NCI-H1048 (cell line): ENCODE results near the gene HDAC2.

Source experiments
- DNase-seq: peaks from one replicate; lab custom pipeline; 2025; lab: John Stamatoyannopoulos, UW

HDAC2 gene

DNA sequence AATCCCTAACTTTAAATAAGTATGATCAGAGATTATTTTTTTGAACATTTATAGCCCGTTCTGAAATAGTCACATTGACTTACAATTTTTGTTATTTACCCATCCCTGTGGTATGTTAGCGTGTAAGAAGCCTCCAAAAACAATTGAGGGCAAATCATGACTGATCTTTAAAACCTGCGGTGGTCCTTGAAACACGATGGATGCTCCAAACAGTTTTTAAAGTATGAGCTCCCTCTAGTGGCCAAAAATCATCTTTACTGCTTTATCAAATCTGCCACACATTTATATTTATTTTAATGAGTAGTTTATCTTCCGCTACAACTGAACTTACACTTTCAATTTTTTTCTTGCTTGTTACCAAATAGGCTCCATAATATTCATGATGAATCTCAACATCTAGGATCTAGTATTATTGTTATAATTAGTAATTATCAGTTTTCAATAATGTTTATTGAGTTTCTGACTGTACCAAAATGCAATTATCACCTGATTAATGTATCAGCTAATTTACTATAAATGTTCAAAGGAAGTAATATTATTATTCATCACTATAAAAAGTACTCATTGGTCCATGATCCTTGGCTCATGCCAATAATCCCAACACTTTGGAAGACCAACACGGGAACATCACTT, 61.6 kb downstream of the HDAC2 start:
- DNase-seq: peak; percentile 63

DNA sequence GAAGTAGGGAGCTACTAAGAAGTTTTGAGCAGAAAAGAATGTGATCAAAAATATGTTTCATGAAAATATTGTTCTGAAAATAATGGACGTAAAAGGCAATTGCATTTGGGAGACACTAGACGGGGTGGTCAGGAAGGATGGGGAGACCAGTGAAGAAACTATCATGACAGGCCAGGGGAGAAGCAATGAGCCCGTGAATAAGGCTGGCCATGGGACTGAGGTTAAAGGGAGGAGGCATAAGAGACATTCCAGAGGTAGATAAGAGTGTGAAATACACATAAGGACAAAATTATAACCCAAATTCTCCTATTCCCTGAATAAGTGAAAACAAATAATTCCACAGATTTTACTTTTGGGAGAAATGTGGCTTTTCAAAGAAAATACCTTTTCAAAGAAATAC, 62.1 kb downstream of the HDAC2 start:
- no peak for DNase-seq

DNA sequence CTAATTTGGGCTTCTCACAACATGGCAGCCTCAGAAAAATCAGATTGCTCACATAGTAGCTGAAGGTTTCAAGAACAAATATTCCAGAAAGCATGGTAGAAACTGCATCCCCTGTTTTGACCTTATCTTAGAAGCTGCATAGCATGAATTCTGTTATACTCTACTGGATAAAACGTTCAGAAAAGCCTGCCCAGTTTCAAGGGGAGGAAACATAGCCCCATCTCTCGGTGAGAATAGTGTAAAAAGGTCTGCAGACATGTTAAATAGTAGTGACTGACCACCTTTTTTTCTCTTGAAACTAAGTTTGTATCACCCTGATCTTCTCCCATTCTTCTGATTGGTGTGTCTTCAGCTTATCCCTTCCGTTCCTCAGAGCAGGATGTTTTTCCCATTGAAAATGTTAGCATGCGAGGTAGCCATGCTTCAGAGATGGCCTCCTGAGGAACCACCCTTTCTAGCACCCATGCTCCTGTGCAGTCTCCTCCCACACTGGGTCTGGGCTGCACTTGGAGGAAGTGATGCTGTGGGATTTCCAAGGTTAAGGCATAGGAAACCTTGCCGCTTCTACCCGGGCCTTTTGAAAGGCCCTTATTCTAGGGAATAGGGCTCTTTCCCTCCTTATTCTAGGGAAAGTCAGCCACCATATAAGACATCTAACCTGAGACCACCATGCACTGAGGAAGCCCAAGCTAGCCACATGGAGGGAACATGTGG, 63.7 kb downstream of the HDAC2 start:
- DNase-seq: no peak

DNA sequence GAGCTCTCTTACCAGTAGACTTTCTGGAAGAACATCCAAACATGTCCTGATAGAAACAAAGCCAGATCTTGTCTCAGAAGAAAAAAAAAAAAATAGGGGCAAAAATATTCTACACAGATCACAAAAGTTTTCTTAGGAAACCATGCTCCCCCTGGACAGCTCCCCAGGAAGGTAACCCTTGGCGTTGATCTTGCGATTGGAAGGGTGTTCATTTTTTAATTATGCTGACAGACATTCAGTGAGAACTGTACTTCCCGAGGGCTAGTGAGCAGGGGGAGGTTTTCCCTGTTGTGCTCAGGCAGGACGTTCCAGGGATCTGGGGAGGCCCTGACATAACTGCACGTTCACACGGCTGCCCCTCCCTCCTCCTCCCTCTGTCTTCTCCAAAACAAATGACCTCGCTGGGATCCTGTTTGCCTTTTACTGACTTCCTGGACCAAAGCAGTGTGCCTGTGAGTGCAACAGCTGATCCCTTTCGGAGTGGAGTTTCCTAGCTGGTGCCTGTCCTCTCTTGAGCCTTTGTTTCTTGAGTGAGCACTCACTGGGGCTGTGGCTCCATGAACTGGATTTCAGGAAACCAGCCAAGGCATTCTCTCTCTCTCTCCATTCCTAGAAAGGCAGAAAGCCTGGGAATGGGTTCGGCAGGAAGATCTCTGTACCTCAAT, 67.2 kb downstream of the HDAC2 start:
- DNase-seq: no peak

DNA sequence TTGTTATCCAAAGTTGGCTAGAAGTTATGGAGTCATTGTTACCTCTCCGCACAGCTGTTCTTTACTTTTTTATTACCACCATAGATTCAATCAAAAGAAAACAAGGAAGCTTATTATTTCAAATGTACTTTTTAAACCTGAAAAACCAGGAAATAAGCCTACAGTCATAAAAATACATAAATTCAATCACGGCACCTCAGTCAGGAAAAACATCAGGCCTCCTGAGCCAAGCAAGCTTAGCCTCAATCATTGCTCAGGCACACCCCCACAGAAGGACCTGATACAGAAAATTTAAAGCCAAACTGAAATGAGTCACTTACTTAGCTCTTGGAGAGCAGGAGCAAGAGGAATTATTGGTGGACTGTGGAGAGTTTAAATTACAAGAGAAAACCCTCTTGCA, 69.5 kb downstream of the HDAC2 start:
- no peak for DNase-seq

DNA sequence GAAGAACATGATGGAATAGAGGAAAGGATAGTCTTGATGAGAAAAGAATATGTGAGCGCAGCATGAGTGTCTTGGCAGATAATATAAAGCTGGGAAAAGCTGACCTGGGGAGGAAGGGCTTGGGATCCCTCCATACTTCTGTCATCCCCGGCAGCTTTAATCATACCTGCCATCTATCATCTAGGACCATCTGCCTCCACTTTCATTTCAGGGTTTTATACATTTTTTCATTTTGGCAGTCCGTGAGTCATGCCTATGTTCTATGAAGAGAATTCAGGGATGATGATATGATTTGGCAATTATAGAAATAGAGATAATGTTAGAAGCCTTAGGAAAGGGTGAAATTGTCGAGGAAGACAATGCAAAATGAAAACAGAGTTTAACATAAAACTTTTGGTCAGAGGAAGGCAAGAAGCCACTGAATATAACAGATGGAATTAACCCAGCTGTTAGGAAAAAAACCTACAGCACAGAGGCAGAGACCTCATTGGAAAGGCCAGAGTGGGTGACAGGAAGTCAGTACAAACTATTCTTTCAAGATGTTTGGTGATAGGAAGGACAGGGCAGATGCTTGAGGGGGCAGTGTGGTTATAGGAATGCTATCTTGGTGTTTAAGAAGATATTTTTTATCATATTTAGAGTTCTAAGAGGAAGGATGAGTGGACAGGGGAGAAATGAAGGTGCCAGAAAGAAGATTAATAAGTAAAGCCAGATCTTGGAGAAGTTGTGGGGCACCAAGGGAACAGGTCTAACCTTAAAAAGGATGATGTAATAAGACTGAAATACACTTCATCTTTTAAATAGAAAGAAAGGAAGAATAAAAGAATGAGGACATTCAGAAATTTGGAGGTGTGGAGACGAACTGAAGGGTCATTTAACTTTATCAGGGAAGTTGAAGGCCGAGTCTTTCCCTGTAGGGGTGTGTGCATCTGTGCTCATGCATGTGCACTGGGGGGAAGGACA, 76.0 kb downstream of the HDAC2 start:
- DNase-seq: no peak

DNA sequence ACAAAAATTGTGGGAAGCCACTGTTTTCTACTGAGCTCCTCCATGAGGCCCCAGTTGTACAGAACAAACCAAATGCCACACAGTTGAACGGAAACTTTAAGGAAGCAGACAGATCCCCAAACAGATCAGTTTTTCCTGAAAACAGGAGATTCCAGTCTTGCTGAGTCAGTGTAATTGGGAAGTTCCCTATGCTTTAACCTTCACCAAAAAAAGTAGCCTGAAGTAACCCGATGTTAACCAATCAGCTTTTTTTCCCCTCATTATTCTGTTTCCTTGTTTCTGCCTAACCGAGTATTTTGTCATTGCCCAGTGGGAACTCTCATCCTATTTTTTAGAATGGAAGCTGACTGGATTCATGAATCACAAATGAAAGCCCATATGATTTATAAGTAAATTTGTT, 77.1 kb downstream of the HDAC2 start:
- no peak for DNase-seq

DNA sequence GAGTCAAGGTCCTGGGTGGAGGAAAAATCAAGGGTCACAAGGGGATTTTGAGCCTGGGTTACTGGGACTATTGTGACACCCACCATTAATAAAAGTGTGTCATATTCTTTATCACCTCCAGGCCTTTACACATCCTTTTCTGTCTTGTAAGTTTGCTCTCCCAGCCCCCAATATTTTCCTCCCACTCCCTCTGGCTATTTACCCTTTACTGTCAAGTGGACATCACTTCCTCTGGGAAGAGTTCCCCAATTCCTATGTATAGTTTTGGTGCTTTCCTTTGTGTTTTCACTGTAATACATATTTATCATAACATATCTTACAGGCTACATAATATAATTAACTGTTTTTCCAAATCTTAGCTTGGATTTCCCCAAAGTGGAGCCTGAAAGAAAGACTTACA, 77.5 kb downstream of the HDAC2 start:
- no peak for DNase-seq

DNA sequence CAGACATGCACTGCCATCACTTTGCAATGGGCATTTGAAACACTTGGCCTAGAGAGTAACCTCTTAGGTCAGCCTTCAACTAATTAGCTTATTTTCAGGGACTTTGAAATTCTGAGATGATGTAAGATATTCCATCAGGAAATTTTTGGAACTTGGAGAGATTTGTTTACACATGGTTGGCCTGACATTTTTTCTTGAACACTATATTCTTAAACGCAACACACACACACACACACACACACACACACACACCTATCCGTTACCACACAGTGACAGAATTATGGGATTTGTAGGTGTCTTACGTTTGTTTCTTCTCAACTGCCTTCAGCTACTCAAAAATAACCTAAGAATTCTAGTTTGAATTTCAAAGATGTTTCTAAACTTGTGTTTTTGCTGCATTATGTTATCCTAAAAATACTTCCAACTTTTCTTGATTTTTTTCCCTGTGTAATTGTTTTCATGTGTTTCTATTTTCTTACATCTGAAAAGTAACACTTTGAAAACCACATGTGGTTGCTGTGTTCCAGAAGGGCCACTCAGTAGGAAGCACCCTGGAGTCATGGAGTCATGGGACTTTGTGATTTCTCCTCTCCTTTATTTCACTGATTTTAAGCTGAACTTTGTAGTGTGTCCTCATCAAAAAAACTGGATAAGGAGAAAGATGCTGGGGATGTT, 81.9 kb downstream of the HDAC2 start:
- DNase-seq: no peak

DNA sequence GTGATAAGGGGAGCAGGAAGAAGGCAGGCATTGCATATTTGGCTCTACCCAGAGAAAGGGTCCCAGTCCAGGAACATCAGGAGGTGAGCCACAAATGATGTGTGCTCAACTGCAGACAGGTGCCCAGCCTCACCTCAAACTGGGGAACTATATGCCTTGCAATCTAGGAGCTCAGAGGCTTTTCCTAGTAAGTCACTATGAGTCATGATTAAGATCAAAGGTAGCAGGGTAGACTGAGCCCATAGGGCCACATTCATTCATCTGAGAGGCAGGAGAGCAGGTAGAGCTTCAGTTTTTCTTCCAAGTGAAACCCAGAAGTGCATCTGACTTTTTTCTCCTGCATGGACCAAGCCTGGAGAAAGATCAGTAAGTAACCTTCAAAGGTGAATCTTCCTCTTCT, 82.5 kb downstream of the HDAC2 start:
- no peak for DNase-seq

DNA sequence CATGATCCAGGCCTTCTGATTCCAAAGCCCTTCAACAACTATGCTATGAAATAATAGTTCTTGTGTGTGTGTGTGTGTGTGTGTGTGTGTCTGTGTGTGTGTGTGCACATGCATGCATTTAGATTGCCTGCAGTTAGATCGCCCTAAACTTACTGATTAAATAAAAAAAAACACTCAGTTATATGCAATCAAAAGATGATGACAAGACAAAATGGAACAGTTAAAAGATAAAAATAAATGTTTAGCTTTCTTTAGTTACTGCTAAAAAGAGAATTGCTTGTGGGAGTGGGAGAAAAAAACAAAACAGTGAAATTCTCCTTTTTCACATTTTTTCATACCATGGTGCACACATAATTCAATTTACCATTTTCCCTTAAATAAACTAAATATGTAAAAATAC, 84.4 kb downstream of the HDAC2 start:
- no peak for DNase-seq

DNA sequence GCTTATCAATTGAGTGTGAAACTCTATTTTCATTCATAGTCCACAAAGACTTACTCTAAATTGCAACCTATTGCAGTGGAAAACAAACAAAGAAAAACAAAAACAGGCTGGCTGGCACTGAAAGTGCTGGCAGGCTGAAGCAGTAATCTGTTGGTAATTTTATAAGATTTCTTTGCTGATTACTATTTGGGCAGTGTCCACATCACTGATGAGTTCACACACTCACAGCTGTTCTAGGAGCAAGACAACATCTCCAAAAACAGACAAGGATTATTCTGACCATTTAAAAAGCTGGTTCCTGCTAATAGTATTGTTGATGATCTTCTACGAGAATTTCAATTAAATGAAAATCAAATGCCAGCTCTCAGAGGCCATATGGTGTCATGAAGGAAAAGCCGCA, 86.9 kb downstream of the HDAC2 start:
- no peak for DNase-seq
